Neural progenitor cell (in vitro differentiated cells): Measurements from ENCODE around the gene KCNJ9.

Experiments
- EZH2 ChIP-seq: fragments of 200-600 bp; sonication (generic); IDR thresholded peaks from 2 replicates; pipeline ENCODE4 v1.6.1; 2017; ENCODE audit warnings: antibody characterized with exemption, mild to moderate bottlenecking, moderate library complexity
- EZH2phosphoT487 ChIP-seq: fragments of 200-600 bp; sonication (generic); IDR thresholded peaks from 2 replicates; pipeline ENCODE4 v1.6.1; 2017; ENCODE audit warnings: antibody characterized with exemption
- TF ChIP-seq, protein P1 (sequence below): fragments of 200-600 bp; sonication (generic); IDR thresholded peaks from 2 replicates; pipeline ENCODE4 v1.5.1; 2017; ENCODE audit warnings: antibody characterized with exemption, mild to moderate bottlenecking

DNA sequence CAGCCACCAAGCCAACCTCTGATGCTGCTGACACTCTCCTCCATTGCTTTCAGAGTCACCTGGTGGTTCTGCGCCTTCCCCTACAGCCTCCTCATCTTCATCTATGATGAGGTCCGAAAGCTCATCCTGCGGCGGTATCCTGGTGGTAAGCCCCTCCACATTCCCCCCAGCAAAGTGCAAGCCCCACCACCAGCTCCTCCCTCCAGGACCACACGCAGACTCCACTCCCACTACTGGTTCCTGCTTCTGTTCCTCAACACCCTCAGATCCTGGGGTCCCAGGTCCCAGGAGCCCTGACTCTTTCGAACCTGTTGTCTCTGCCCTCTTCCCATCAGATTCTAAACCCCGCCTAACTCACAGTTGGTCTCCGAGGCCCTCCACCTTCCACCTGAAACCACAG lies 58.5 kb downstream of the KCNJ9 start:
- TF ChIP-seq, protein P1, sequence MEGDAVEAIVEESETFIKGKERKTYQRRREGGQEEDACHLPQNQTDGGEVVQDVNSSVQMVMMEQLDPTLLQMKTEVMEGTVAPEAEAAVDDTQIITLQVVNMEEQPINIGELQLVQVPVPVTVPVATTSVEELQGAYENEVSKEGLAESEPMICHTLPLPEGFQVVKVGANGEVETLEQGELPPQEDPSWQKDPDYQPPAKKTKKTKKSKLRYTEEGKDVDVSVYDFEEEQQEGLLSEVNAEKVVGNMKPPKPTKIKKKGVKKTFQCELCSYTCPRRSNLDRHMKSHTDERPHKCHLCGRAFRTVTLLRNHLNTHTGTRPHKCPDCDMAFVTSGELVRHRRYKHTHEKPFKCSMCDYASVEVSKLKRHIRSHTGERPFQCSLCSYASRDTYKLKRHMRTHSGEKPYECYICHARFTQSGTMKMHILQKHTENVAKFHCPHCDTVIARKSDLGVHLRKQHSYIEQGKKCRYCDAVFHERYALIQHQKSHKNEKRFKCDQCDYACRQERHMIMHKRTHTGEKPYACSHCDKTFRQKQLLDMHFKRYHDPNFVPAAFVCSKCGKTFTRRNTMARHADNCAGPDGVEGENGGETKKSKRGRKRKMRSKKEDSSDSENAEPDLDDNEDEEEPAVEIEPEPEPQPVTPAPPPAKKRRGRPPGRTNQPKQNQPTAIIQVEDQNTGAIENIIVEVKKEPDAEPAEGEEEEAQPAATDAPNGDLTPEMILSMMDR, result no peak
- TF ChIP-seq EZH2, result no peak
- no peak for TF ChIP-seq EZH2phosphoT487
